HG02642 (cell line): ENCODE results near the gene RAB3C.
"Not testable (repeated sequence)": the region's sequence is repeated elsewhere in the genome, so short reads cannot be mapped to it uniquely, and the experiment has no call there.

ENCODE experiments used
- ATAC-seq: cut with Tn5 transposase; IDR thresholded peaks from one replicate; pipeline ENCODE4 v1.9.1; 2021; ENCODE audit warnings: mild to moderate bottlenecking; ENCODE audit not compliant: unreplicated experiment, poor library complexity

RAB3C gene

DNA sequence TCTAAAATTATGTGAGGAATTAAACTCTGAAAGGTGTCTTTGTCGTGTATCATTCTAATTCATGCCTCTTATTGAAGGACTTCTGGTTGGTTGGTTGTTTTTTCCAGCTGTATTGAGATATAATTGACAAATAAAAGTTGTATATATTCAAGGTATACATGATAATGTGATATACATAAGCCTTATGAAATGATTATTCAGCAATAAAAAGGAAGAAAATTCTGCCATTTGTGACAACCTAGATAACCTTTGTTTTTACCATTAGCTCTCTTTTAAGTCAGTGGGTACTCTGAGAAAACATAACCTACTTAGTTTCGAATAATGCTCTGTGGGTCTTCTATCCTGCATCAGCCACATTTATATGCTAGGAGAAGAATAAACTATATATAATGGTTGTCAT lies 89.6 kb downstream of the RAB3C start:
- ATAC-seq, result no peak

DNA sequence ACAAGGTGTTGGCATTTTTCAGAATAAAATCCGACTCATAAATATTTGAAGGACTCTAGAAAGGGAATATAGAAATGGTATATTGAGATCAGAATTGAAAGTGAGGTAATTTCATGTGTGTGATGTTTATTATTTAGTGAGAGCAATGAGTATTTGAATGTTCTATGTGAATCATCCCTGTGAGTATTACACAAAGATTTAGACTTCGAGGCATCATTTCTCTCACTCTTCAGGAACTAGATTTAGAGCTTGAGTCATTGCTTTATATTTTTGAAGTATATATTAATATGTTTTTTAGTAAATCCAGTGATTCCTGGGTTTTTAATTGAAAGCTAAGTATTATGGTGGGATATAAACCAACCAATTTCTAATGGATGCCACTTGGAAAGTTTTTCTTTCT lies 91.2 kb downstream of the RAB3C start:
- no peak for ATAC-seq

DNA sequence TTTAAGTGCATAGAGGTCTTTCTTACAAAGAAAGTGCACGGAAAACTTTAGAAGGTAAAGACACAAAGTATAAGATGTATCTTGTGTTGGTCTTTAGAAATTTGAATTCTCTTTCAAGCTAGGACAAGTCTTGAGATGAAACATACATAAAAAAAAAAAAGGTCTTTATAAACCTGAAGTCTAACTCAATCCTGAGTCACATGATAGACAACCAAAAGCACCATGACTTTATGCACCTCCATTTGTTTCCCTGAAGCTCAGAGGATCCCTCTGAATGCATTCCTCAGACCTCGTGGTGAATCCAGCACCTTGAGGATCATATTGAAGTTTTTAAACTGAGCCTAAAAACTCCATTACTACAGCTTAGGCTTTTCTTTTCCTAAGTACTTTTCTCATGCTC lies 91.8 kb downstream of the RAB3C start:
- no peak for ATAC-seq

DNA sequence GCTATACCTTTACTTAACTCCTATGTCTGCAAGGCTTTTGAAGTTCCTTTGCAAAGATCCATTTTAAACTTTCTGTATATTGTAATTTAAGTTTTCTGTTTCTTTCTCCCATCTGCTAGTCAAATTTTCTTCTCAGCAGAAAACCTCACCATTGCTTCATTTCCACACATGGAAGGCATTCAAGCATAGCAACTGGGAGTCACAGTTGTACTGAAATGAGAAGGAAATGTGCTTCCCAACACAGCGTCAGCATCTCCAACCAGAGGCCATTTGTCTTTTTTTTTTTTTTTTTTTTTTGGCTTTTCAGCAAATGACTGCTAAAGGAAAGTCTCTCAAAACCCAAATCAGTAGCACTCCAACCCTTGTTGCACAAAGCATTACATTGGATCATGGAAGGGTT lies 92.5 kb downstream of the RAB3C start:
- no peak for ATAC-seq

DNA sequence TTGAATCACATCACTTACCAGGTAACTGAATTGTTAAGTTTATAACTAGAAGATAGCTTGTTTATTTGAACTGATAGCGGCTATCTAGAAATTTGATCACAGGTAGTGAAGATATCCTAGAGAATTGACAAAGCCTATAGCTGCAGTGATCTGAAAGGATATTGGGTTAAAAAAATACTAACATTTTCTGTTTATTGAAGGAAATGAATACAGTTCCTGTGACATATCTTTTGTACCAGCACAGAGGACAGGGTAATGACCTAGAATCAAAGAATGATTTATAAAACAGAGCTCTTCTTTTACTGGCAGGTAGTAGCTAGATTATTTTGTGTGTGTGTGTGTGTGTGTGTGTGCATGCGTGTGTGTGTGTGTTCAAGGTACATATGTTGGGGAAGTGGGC lies 94.8 kb downstream of the RAB3C start:
- ATAC-seq, result no peak

DNA sequence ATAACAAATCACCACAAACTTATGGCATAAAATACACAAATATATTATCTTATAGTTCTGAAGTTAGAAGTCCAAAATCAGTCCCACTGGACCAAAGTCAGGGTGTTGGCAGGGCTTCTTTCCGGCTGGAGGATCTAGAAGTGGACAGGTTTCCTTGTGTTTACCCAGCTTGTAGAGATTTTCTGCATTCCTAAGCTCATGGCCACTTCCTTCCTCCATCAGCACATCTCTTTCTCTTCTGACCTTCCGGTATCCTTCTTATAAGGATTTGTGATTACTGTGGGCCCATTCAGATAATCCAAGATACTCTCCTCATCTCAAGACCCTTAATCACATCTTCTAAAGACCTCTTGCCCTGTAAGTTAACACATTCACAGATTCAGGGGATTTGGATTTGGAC lies 97.6 kb downstream of the RAB3C start:
- ATAC-seq, result no peak

DNA sequence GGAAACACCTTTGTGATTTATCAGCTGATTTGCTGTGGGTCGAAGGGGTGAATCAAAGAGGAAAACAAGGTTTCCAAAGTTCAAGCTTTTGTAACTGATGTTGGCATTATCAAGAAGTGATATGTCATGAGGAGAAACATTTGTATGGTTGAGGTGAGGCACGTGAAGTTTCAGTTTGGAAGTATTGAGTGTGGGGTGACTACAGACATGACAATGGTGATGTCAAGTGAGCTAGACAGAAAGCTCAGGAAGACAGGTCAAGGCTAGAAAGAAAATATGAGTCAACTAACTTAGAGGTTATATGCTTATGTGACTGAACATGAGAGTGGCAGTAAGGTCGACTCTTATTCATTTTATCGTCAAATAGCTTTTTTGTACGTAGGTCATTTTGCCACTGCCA lies 99.1 kb downstream of the RAB3C start:
- no peak for ATAC-seq

DNA sequence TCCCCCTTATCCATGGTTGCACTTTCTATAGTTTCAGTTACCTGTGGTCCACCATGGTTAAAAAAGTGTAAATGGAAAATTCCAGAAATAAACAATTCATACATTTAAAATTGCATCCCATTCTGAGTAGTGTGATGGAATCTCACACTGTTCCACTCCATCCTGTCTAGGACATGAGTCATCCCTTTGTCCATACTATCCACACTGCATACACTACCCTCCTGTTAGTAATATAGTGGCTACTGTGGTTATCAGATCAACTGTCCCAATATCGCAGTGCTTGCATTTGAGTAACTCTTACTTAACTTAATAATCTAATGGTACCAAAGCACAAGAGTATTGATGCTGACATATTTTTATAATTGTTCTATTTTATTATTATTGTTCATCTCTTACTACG lies 100.7 kb downstream of the RAB3C start:
- no peak for ATAC-seq

DNA sequence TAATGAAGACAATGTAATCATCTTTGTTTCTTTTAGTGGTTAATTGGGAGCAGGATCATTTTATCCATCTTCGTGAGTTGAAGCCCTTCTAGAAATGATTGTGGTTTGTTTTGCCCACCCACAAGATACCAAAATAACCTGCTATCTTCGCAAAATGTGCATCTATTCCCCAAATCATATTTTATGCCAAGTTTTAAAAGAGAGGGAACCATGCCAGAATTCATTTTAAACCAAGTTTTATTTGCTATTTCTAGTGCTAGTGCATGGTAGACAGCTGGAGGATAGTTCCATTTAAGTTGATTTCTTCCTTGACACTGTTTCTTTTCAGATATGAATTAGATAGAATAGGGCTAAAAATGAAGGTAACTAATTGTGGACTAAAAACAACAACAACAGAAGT lies 104.2 kb downstream of the RAB3C start:
- no peak for ATAC-seq

DNA sequence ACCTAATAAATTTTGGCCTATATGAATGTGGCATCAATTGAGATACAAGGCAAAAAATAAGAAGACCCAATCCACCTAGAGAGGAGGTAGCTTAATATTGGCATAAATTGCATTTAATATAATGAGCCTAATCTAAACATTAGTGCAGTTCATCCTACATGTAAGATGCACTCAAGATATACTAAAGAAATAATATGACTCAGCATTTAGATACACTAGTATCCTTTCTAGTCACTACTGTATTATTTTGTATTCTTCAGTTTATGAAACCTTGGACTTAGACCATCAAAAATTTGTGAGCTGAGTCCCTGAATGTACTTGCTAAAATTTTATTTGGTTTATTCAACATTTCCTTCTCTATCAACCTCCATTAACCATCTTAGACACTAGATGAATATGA lies 104.7 kb downstream of the RAB3C start:
- no peak for ATAC-seq

DNA sequence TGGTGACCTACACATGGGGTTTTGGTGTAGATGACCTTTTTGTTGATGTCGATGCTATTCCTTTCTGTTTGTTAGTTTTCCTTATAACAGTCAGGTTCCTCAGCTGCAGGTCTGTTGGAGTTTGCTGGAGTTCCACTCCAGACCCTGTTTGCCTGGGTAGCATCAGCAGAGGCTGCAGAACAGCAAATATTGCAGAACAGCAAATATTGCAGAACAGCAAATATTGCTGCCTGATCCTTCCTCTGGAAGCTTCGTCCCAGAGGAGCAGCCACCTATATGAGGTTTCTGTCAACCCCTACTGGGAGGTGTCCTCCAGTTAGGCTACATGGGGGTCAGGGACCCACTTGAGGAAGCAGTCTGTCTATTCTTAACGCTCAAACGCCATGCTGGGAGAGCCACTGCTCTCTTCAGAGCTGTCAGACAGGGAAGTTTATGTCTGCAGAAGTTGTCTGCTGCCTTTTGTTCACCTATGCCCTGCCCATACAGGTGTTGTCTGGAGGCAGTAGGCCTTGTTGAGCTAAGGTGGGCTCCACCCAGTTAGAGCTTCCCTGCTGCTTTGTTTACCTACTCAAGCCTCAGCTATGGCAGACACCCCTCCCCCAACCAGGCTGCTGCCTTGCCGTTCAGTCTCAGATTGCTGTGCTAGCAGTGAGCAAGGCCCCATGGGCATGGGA lies 116.3 kb downstream of the RAB3C start:
- not testable (repeated sequence) for ATAC-seq

DNA sequence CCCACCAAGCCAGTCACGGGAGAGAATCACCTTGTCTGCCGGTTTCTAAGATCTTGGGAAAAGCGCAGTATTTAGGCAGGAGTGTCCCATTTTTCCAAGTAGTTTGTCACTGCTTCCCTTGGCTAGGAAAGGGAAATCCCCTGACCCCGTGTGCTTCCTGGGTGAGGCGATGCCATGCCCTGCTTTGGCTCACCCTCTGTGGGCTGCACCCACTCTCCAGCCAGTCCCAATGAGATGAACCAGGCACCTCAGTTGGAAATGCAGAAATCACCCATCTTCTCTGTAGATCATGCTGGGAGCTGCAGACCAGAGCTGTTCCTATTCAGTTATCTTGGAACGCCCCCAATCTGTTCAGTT lies 116.9 kb downstream of the RAB3C start:
- ATAC-seq, result no peak

DNA sequence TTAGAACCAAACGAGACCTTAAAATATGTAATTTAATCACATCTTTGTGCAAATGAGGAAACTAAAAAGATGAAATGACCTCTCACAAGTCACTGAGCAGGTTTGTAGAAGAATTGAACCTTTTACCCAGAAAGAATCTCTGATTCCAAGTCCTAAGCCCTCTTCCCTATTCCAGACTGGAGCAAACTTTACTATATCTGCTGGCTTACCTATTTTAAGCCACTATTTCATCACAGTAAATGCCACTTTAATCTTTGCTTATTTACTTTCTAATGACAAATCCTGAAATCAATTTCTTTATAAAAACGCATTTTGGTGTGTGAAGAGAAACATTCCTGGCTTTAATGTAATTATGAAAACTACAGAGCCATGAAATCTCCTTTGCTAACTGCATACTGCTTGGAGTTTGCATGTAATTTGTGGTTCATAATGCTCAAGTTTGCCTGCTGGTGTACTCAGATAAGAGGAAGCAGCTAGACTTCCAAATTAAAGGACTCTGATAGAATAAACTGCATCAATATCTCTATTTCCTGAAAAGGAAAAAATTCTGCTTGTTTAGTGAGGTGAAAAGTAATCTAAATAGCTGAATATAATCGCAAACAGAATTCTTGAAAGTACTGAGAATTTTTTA lies 121.2 kb downstream of the RAB3C start:
- ATAC-seq, result no peak

DNA sequence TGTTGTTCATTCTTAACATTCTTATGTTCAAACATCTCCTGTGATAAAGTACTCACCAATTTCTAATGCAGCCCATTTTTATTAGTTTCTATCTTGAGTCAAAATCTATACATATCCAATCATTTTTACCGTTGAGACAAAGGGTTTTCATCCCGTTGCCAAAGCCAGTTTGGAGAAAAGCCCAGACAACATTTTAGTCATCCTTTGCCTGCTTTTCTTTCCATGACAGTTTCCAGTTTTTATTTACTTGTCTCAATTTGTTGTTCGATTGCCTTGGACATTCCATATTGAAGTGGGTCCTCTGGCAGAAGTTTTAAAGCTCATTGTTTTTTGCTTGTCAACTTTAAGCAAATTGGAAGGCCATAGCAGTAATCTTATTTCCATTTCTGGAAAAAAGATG lies 123.9 kb downstream of the RAB3C start:
- ATAC-seq, result no peak

DNA sequence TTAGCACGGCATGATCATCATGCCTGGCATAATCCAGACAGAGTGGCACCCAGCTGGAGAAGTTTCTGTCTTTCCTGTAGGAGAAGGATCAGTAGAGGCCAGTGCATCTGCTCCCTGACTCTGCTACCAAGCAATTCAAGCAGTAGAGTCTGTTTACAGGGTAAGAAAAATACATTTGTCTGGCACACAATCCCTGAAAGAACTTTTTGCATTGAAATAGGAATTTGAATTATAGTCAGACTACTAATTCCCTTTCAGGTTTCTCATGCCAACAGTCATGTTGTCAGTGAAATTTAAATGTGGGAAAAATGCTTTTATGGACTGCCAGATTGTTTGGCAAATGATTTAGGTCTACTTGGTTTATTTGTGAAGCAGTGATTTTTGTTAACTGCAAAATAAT lies 125.6 kb downstream of the RAB3C start:
- no peak for ATAC-seq

DNA sequence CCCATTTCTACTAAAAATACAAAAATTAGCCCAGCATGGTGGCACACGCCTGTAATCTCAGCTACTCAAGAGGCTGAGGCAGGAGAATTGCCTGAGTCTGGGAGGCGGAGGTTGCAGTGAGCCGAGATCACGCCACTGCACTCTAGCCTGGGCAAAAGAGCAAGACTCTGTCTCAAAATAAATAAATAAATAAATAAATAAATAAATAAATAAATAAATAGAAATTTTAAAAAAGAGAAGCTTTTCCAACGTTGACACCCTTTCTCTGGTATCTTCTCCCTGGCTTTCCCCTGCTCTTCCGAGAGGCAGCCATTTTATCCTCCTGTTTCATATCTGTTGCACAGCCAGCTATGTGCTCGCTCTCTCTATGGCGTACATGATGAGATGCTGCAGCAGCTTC lies 127.5 kb downstream of the RAB3C start:
- not testable (repeated sequence) for ATAC-seq

DNA sequence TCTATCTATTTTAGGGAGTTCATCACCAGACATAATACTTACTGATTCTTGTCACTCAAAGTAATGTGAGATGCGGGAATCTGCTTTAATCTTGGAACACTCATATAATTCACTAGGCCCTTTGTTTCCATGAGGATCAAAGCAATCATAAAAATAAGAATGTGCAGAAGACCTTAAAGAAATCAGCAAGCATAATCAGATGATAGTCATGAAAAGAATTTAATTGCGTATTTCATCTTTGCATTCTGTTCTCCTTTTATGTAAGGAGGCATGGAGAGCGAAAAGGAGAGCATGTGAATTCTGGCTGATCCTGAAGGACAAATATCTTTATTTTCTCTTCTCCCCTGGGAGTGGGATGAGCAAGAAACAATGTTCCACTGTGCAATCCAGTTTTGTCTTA lies 128.0 kb downstream of the RAB3C start:
- ATAC-seq, result no peak

DNA sequence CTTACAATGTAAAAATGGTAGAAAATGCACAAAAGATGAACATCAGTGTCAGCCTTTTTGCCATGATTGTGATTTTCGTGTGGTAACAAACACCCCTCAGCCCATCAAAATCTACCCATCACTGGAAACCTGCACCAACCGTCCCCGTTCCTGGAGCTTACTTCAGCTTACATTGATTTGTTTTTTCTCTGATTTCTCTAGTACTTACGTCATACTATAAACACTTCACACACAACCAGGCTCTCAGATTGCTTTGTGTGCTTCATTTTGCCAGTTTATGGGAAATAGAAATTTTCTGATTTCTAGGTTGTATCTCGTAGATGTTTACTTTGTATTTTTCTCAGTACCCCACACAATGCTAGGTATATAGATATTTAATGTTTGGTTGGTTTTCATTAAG lies 129.1 kb downstream of the RAB3C start:
- no peak for ATAC-seq

DNA sequence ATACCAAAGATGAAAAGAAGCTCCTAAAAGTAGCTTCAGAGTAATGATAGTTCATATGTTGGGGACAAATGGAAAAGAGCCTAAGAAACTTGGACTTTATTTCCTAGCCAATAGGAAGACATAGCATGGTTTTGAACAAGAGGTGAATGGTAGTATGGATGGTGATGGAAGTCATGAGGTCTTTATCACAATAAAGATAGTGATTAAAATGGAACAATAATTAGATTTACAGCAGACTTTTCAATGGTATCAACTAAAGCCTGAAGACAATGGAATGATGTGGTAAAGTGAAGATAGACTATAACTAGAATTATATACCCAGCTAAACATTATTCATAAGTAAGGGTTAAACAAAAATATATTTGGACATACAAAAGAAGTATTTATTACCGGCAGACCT lies 131.2 kb downstream of the RAB3C start:
- ATAC-seq, result no peak

DNA sequence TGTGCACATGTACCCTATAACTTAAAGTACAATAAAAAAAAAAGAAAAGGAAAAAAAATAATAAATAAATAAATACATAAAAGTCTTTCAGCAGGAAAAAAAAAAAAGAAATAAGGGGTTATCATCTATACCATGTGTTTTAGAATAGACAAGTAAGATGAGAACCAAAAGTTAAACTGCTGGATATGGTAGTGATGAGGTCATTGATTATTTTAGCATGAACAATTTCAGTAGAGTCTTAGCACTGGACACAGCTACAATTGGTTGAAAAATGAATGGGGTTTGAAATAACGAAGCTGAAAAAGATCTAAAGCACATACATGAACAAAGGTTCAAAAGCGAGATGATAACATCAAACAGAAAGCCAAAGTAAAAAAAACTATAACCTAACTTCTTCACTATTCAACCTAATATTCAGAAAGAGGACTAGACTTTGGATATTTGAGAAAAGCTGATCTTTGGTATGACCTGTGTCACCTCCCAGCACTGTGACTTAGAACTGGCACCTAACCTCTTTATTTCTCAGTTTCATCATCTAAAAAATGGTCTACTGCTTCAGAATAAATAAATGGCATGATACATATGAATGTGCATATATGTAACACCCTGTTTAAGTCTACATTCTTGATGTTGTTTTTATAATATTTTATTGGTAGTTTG lies 133.3 kb downstream of the RAB3C start:
- no peak for ATAC-seq

DNA sequence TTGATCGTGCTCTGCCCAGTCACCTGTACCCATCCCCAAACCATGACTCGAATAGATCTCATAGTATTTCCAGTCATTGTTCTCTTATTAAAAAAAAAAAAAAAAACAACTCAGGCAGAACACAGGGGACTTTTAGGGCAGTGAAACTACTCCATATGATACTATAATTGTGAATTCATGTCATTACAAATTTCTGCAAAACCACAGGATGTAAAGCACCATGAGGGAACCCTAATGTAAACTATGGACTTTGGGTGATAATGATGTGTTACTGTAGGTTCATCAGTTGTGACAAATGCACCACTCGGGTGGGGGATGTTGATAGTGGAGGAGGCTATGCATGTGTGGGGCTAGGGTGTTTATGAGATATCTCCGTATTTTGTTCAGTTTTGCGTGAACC lies 133.8 kb downstream of the RAB3C start:
- ATAC-seq, result no peak
